Forelimb muscle (tissue), 1 donor: ENCODE results near the gene MCEMP1. TPM values are rescaled to one million over a fixed set of nuclear protein-coding genes. Genes with fewer than 3 reads are reported as not detected.

Experiments used
- DNase-seq: peaks from one replicate; pipeline ENCODE4 v3.0.0-alpha.2; 2013; ENCODE audit warnings: low read depth
- polyA plus RNA-seq: library from polyadenylated mRNA; unstranded; fragments of 120-200 nt; gene quantifications from one replicate; pipeline ENCODE4 v1.2.1, GENCODE V29; 2013; ENCODE audit not compliant: insufficient read length

Gene MCEMP1
- polyA plus RNA-seq, 1 donor, result 0.14 TPM

DNA sequence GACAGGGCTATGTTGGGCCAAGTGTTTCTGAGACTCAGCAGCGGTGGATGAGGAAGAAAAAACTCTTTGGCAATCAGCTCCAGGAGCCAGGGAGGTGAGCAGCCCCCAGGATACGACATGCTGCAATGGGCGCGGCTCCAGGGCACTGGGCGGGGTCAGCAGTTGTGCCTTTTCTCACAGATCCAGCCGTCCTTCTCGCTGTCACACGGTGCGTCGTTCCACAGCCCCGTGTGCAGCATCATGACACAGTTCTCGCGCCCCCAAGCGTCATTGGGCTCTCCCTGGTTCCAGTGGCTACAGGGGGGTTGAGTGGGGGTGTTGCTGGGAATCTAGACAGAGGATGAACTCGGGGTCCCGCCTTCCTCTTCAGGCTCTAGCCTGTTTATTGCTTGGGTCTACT, 52.3 kb downstream of the MCEMP1 start:
- DNase-seq, result no peak

Other genes with a start within 250 kb of the MCEMP1 start
- 2.3 TPM for gene PEX11G, start 188.1 kb upstream of the MCEMP1 start, polyA plus RNA-seq
- gene ZNF358, start 161.0 kb upstream of the MCEMP1 start, polyA plus RNA-seq, result 53.0 TPM
- gene MCOLN1, start 154.5 kb upstream of the MCEMP1 start, polyA plus RNA-seq, result 14.2 TPM
- gene PNPLA6, start 141.4 kb upstream of the MCEMP1 start, polyA plus RNA-seq, result 31.5 TPM
- gene CAMSAP3, start 81.2 kb upstream of the MCEMP1 start, polyA plus RNA-seq, result 0.14 TPM
- gene XAB2, start 47.5 kb upstream of the MCEMP1 start, polyA plus RNA-seq, result 20.4 TPM
- gene PET100, start 47.3 kb upstream of the MCEMP1 start, polyA plus RNA-seq, result 61.0 TPM
- not detected for gene PCP2, start 43.4 kb upstream of the MCEMP1 start, polyA plus RNA-seq
- gene STXBP2, start 40.0 kb upstream of the MCEMP1 start, polyA plus RNA-seq, result 4.0 TPM
- 3.0 TPM for gene RETN, start 8.0 kb upstream of the MCEMP1 start, polyA plus RNA-seq
- gene TRAPPC5, start 3.7 kb downstream of the MCEMP1 start, polyA plus RNA-seq, result 36.6 TPM
- 0.78 TPM for gene FCER2, start 25.0 kb downstream of the MCEMP1 start, polyA plus RNA-seq
- gene CLEC4G, start 55.0 kb downstream of the MCEMP1 start, polyA plus RNA-seq, result 0.10 TPM
- gene CD209, start 70.4 kb downstream of the MCEMP1 start, polyA plus RNA-seq, result 2.3 TPM
- gene CLEC4M, start 86.2 kb downstream of the MCEMP1 start, polyA plus RNA-seq, result 0.14 TPM
- 13.4 TPM for gene EVI5L, start 153.1 kb downstream of the MCEMP1 start, polyA plus RNA-seq
- 0.27 TPM for gene PRR36, start 197.3 kb downstream of the MCEMP1 start, polyA plus RNA-seq
- gene LRRC8E, start 211.4 kb downstream of the MCEMP1 start, polyA plus RNA-seq, result 0.23 TPM
- 23.3 TPM for gene MAP2K7, start 226.8 kb downstream of the MCEMP1 start, polyA plus RNA-seq
- gene TGFBR3L, start 237.7 kb downstream of the MCEMP1 start, polyA plus RNA-seq, result 0.24 TPM
- 18.1 TPM for gene SNAPC2, start 243.2 kb downstream of the MCEMP1 start, polyA plus RNA-seq
- 2.0 TPM for gene CTXN1, start 249.0 kb downstream of the MCEMP1 start, polyA plus RNA-seq